DOHH2 (cell line): ENCODE results near the gene C3orf70.

ENCODE experiments used
- H3F3A ChIP-seq: fragments of 200-600 bp; sonication (generic), shearing (Covaris generic); 2 replicates; pipeline ENCODE4 v1.6.0; 2016; ENCODE audit warnings: antibody characterized with exemption, mild to moderate bottlenecking; ENCODE audit not compliant: control insufficient read depth, insufficient read depth
- H3K27ac ChIP-seq: fragments of 200-600 bp; sonication (generic); 2 replicates; pipeline ENCODE4 v1.5.1; 2014; ENCODE audit warnings: low read depth, mild to moderate bottlenecking, low read length, moderate library complexity
- H3K27me3 ChIP-seq: fragments of 200-600 bp; sonication (generic); 2 replicates; pipeline ENCODE4 v1.6.1; 2014; ENCODE audit warnings: mild to moderate bottlenecking, low read length, mixed read lengths; ENCODE audit not compliant: control insufficient read depth
- H3K36me3 ChIP-seq: fragments of 200-600 bp; sonication (generic); 2 replicates; pipeline ENCODE4 v1.6.1; 2014; ENCODE audit warnings: mild to moderate bottlenecking, low read length, moderate library complexity, mixed read lengths; ENCODE audit not compliant: control insufficient read depth
- H3K4me1 ChIP-seq: fragments of 200-600 bp; sonication (generic); 2 replicates; pipeline ENCODE4 v1.6.1; 2014; ENCODE audit warnings: mild to moderate bottlenecking, low read length, mixed read lengths; ENCODE audit not compliant: control insufficient read depth
- H3K4me2 ChIP-seq: fragments of 200-600 bp; sonication (generic); 2 replicates; pipeline ENCODE4 v1.6.0; 2014; ENCODE audit warnings: mild to moderate bottlenecking, low read length, moderate library complexity
- H3K4me3 ChIP-seq: fragments of 200-600 bp; sonication (generic); 2 replicates; pipeline ENCODE4 v1.5.1; 2014; ENCODE audit warnings: mild to moderate bottlenecking, low read length, mixed read lengths
- H3K79me2 ChIP-seq: fragments of 200-600 bp; sonication (generic); 2 replicates; pipeline ENCODE4 v1.6.1; 2014; ENCODE audit warnings: mild to moderate bottlenecking, low read length, mixed read lengths; ENCODE audit not compliant: control insufficient read depth
- H3K9me2 ChIP-seq: fragments of 200-600 bp; sonication (generic); replicated peaks from 2 replicates; pipeline ENCODE4 v1.6.1; 2014; ENCODE audit warnings: mild to moderate bottlenecking, low read length, mixed read lengths; ENCODE audit not compliant: control insufficient read depth
- H3K9me3 ChIP-seq: fragments of 200-600 bp; sonication (generic); 2 replicates; pipeline ENCODE4 v1.6.1; 2014; ENCODE audit warnings: antibody characterized with exemption, low read length, mixed read lengths; ENCODE audit not compliant: control insufficient read depth, insufficient read depth
- H4K20me1 ChIP-seq: fragments of 200-600 bp; sonication (generic); 2 replicates; pipeline ENCODE4 v1.6.0; 2014; ENCODE audit warnings: low read depth, mild to moderate bottlenecking, antibody characterized with exemption, low read length, moderate library complexity; ENCODE audit not compliant: control insufficient read depth, insufficient read depth
- CTCF ChIP-seq: fragments of 200-600 bp; sonication (generic); IDR thresholded peaks from one replicate; pipeline ENCODE4 v1.5.1; 2014; ENCODE audit warnings: antibody characterized with exemption, mild to moderate bottlenecking, low read depth, low read length; ENCODE audit not compliant: poor library complexity, severe bottlenecking
- EZH2phosphoT487 ChIP-seq: fragments of 200-600 bp; sonication (generic); IDR thresholded peaks from 2 replicates; pipeline ENCODE4 v1.6.1; 2017; ENCODE audit warnings: borderline replicate concordance, mild to moderate bottlenecking, antibody characterized with exemption, low read length, moderate library complexity, mixed read lengths

The C3orf70 gene

GRCh38 chr3:185071287-185071800 lies 81.5 kb downstream of the C3orf70 start:
- Histone ChIP-seq H3K9me2 (no peaks in the 10 kb centered on the region), H3K36me3 (no peaks in the 10 kb centered on the region), H3K4me1 (no peaks in the 10 kb centered on the region), H3K9me3 (no peaks in the 10 kb centered on the region), H3K27me3 (no peaks in the 10 kb centered on the region), H3K4me3 (no peak overlapping the region), H3K27ac (no peak overlapping the region), H3K4me2 (no peak overlapping the region), H3F3A (no peaks in the 10 kb centered on the region), H4K20me1 (no peaks in the 10 kb centered on the region), H3K79me2 (no peaks in the 10 kb centered on the region)
- TF ChIP-seq EZH2phosphoT487 = no peak
- TF ChIP-seq CTCF = no peak

GRCh38 chr3:185070491-185071286 lies 82.2 kb downstream of the C3orf70 start:
- Histone ChIP-seq H3K27me3 (no peaks in the 10 kb centered on the region), H3K4me1 (no peaks in the 10 kb centered on the region), H3K36me3 (no peaks in the 10 kb centered on the region), H3K9me2 (no peaks in the 10 kb centered on the region), H3K79me2 (no peaks in the 10 kb centered on the region), H3K4me2 (no peak overlapping the region), H3K27ac (no peak overlapping the region), H3K9me3 (no peaks in the 10 kb centered on the region), H4K20me1 (no peaks in the 10 kb centered on the region), H3K4me3 (no peak overlapping the region), H3F3A (no peaks in the 10 kb centered on the region)
- no peak for TF ChIP-seq CTCF

GRCh38 chr3:185069037-185070030 lies 83.5 kb downstream of the C3orf70 start:
- H3K27me3 ChIP-seq = no peaks in the 10 kb centered on the region
- H3F3A ChIP-seq = no peaks in the 10 kb centered on the region
- TF ChIP-seq EZH2phosphoT487 (no peak), CTCF (peak; percentile 37)
- no peaks in the 10 kb centered on the region for H3K36me3 ChIP-seq
- no peaks in the 10 kb centered on the region for H3K79me2 ChIP-seq
- H3K4me3 ChIP-seq = no peak overlapping the region
- no peak overlapping the region for H3K27ac ChIP-seq
- no peaks in the 10 kb centered on the region for H3K9me3 ChIP-seq
- no peaks in the 10 kb centered on the region for H3K9me2 ChIP-seq
- no peaks in the 10 kb centered on the region for H4K20me1 ChIP-seq
- no peak overlapping the region for H3K4me2 ChIP-seq
- H3K4me1 ChIP-seq = peaks cover 5% of the 10 kb centered on the region
